SK-N-SH treated with all-trans-retinoic acid at 6 μM for 48 hours (cell line): ENCODE measurements around the gene PKD2L1.
A peak's percentile ranks its signal among the peaks of the same experiment; 100 is the strongest.

Experiments used
- ATAC-seq: fragments of 200-7000 bp; cut with Tn5 transposase; 3 replicates; pipeline ENCODE4 v1.9.1; 2020; ENCODE audit warnings: mild to moderate bottlenecking, moderate library complexity
- ARNTL ChIP-seq: fragments of 450-650 bp; formaldehyde crosslinking; IDR thresholded peaks from 2 replicates; pipeline ENCODE4 v1.5.0; 2020; ENCODE audit warnings: low read depth, mild to moderate bottlenecking, moderate library complexity, borderline replicate concordance
- BACH2 ChIP-seq: fragments of 250-450 bp; sonication (Bioruptor Pico); IDR thresholded peaks from 2 replicates; pipeline ENCODE4 v1.9.0; 2021; ENCODE audit warnings: mild to moderate bottlenecking, borderline replicate concordance
- CSDC2 ChIP-seq: fragments of 250-450 bp; sonication (Bioruptor Pico); IDR thresholded peaks from 2 replicates; pipeline ENCODE4 v1.5.0; 2020; ENCODE audit warnings: mild to moderate bottlenecking, moderate library complexity
- CSRNP3 ChIP-seq: fragments of 250-450 bp; sonication (Bioruptor Pico); IDR thresholded peaks from 2 replicates; pipeline ENCODE4 v1.5.1; 2021; ENCODE audit warnings: mild to moderate bottlenecking, moderate library complexity
- ESRRG ChIP-seq: fragments of 250-450 bp; sonication (Bioruptor Pico); IDR thresholded peaks from 2 replicates; pipeline ENCODE4 v1.6.1; 2021; ENCODE audit warnings: mild to moderate bottlenecking
- GLIS3 ChIP-seq: fragments of 250-450 bp; sonication (Bioruptor Pico); IDR thresholded peaks from 2 replicates; pipeline ENCODE4 v1.5.0; 2020; ENCODE audit warnings: mild to moderate bottlenecking, moderate library complexity
- OSR1 ChIP-seq: fragments of 250-450 bp; sonication (Bioruptor Pico); IDR thresholded peaks from 2 replicates; pipeline ENCODE4 v1.8.0; 2022; ENCODE audit warnings: moderate library complexity, mild to moderate bottlenecking, inconsistent platforms
- POU6F1 ChIP-seq: fragments of 250-450 bp; sonication (Bioruptor Pico); IDR thresholded peaks from 2 replicates; pipeline ENCODE4 v1.8.0; 2021; ENCODE audit warnings: low read depth, mild to moderate bottlenecking, moderate library complexity, borderline replicate concordance
- PPARA ChIP-seq: fragments of 250-450 bp; sonication (Bioruptor Pico); IDR thresholded peaks from 2 replicates; pipeline ENCODE4 v1.5.0; 2020; ENCODE audit warnings: mild to moderate bottlenecking, borderline replicate concordance
- RARB ChIP-seq: fragments of 250-450 bp; sonication (Bioruptor Pico); IDR thresholded peaks from 2 replicates; pipeline ENCODE4 v1.8.0; 2021; ENCODE audit warnings: mild to moderate bottlenecking, moderate library complexity
- SNAI2 ChIP-seq: fragments of 250-450 bp; sonication (Bioruptor Pico); IDR thresholded peaks from 2 replicates; pipeline ENCODE4 v1.5.0; 2020; ENCODE audit warnings: mild to moderate bottlenecking, moderate library complexity
- TCF4 ChIP-seq: fragments of 250-450 bp; sonication (Bioruptor Pico); IDR thresholded peaks from 2 replicates; pipeline ENCODE4 v1.8.0; 2021; ENCODE audit warnings: mild to moderate bottlenecking, moderate library complexity, borderline replicate concordance
- TOX ChIP-seq: fragments of 250-450 bp; sonication (Bioruptor Pico); IDR thresholded peaks from 2 replicates; pipeline ENCODE4 v1.8.0; 2021; ENCODE audit warnings: mild to moderate bottlenecking, moderate library complexity, borderline replicate concordance
- TSHZ2 ChIP-seq: fragments of 250-450 bp; sonication (Bioruptor Pico); IDR thresholded peaks from 2 replicates; pipeline ENCODE4 v1.5.0; 2020; ENCODE audit warnings: mild to moderate bottlenecking, moderate library complexity
- ZC3H10 ChIP-seq: fragments of 250-450 bp; sonication (Bioruptor Pico); IDR thresholded peaks from 2 replicates; pipeline ENCODE4 v1.5.1; 2021; ENCODE audit warnings: mild to moderate bottlenecking, moderate library complexity
- ZFP30 ChIP-seq: fragments of 450-650 bp; formaldehyde crosslinking; IDR thresholded peaks from 2 replicates; pipeline ENCODE4 v1.5.0; 2022; ENCODE audit warnings: mild to moderate bottlenecking, moderate library complexity
- ZNF70 ChIP-seq: fragments of 450-650 bp; formaldehyde crosslinking; IDR thresholded peaks from 2 replicates; pipeline ENCODE4 v1.5.0; 2020; ENCODE audit warnings: mild to moderate bottlenecking, moderate library complexity
- ZNF8 ChIP-seq: fragments of 450-650 bp; formaldehyde crosslinking; IDR thresholded peaks from 2 replicates; pipeline ENCODE4 v1.5.0; 2020; ENCODE audit warnings: mild to moderate bottlenecking, moderate library complexity

PKD2L1 gene

GRCh38 chr10:100346351-100346764 lies 16.3 kb upstream of the PKD2L1 start (continued):
- no peak for TF ChIP-seq TCF4 (CRISPR knock-in tag)

- no peak for TF ChIP-seq TOX (CRISPR knock-in tag)
- no peak for TF ChIP-seq POU6F1 (CRISPR knock-in tag)
- TF ChIP-seq CSDC2: no peak
- no peak for TF ChIP-seq BACH2 (CRISPR knock-in tag)
- no peak for TF ChIP-seq RARB
- TF ChIP-seq TCF4 (CRISPR knock-in tag): no peak
- 0 out of 2 replicates have a peak, but pooled peaks have one; percentile 36 for TF ChIP-seq SNAI2 (CRISPR knock-in tag)
- TF ChIP-seq GLIS3 (CRISPR knock-in tag): 0 out of 2 replicates have a peak, but pooled peaks have one; percentile 63
- no peak for TF ChIP-seq ZC3H10 (CRISPR knock-in tag)
- no peak for TF ChIP-seq ZNF70 (CRISPR knock-in tag)
- TF ChIP-seq PPARA (CRISPR knock-in tag): no peak
- 0 out of 2 replicates have a peak, but pooled peaks have one; percentile 25 for TF ChIP-seq ESRRG (CRISPR knock-in tag)
- no peak for ATAC-seq
These were observed 15.7 kb upstream of the PKD2L1 start for GRCh38 chr10:100345570-100346330.

- ATAC-seq: no peak
- TF ChIP-seq ESRRG (CRISPR knock-in tag) (no peak), POU6F1 (CRISPR knock-in tag) (no peak), ZC3H10 (CRISPR knock-in tag) (no peak), SNAI2 (CRISPR knock-in tag) (no peak), CSRNP3 (CRISPR knock-in tag) (no peak), RARB (no peak), OSR1 (CRISPR knock-in tag) (no peak), BACH2 (CRISPR knock-in tag) (no peak), TCF4 (CRISPR knock-in tag) (no peak), ZNF70 (CRISPR knock-in tag) (no peak)
These were observed 14.3 kb upstream of the PKD2L1 start for GRCh38 chr10:100344241-100344788.

GRCh38 chr10:100342627-100342972 lies 12.6 kb upstream of the PKD2L1 start:
- no peak for TF ChIP-seq ZNF8 (CRISPR knock-in tag)
- no peak for TF ChIP-seq ZC3H10 (CRISPR knock-in tag)
- TF ChIP-seq ZFP30 (CRISPR knock-in tag): no peak
- TF ChIP-seq BACH2 (CRISPR knock-in tag): no peak
- no peak for TF ChIP-seq CSRNP3 (CRISPR knock-in tag)
- TF ChIP-seq CSDC2: no peak
- TF ChIP-seq GLIS3 (CRISPR knock-in tag): no peak
- TF ChIP-seq ESRRG (CRISPR knock-in tag): no peak
- no peak for TF ChIP-seq ARNTL
- no peak for TF ChIP-seq TOX (CRISPR knock-in tag)
- no peak for TF ChIP-seq TSHZ2
- no peak for TF ChIP-seq SNAI2 (CRISPR knock-in tag)
- ATAC-seq: no peak
